Astrocyte (in vitro differentiated cells and primary cell): ENCODE data around the gene P2RY6.

Experiments
- EZH2 ChIP-seq: IDR thresholded peaks from 2 replicates; pipeline ENCODE4 v1.6.1; 2012; ENCODE audit warnings: mild to moderate bottlenecking, low read length, inconsistent platforms; ENCODE audit not compliant: insufficient read depth
- TF ChIP-seq, protein P1 (sequence below): IDR thresholded peaks from 2 replicates; pipeline ENCODE4 v1.5.1; 2011; ENCODE audit warnings: low read depth, mild to moderate bottlenecking, inconsistent platforms, low read length, moderate library complexity; ENCODE audit not compliant: insufficient read depth

DNA sequence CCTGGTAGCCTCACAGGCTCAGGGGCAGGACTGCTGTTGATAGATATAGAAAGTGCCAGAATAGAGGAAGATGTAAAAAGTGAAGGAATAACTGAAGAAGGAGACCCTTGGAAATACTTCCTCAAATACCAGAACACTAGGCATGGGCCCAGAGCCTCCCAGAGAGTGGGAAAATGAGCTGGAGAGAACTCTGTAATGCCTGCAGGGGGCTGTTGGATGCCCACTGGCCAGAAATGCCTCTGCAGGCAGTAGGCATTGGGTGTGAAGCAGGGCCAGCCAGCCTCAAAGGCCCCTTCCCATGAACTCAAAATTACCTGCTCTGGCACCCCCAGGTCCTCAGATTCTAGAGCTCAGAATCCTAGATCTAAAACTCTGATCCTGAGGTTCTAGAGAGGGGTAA lies 38.9 kb upstream of the P2RY6 start:
- TF ChIP-seq, protein P1, sequence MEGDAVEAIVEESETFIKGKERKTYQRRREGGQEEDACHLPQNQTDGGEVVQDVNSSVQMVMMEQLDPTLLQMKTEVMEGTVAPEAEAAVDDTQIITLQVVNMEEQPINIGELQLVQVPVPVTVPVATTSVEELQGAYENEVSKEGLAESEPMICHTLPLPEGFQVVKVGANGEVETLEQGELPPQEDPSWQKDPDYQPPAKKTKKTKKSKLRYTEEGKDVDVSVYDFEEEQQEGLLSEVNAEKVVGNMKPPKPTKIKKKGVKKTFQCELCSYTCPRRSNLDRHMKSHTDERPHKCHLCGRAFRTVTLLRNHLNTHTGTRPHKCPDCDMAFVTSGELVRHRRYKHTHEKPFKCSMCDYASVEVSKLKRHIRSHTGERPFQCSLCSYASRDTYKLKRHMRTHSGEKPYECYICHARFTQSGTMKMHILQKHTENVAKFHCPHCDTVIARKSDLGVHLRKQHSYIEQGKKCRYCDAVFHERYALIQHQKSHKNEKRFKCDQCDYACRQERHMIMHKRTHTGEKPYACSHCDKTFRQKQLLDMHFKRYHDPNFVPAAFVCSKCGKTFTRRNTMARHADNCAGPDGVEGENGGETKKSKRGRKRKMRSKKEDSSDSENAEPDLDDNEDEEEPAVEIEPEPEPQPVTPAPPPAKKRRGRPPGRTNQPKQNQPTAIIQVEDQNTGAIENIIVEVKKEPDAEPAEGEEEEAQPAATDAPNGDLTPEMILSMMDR = no peak
- no peak for TF ChIP-seq EZH2
